GM21423 (cell line): ENCODE measurements around the gene ADK.

Experiments used
- ATAC-seq: cut with Tn5 transposase; IDR thresholded peaks from one replicate; pipeline ENCODE4 v1.9.1; 2021; ENCODE audit warnings: mild to moderate bottlenecking, moderate library complexity; ENCODE audit not compliant: unreplicated experiment

ADK gene

GRCh38 chr10:74753442-74754211 lies 602.6 kb downstream of the ADK start:
- no peak for ATAC-seq

- ATAC-seq = no peak
These were observed 603.4 kb downstream of the ADK start for GRCh38 chr10:74754381-74754821.

DNA sequence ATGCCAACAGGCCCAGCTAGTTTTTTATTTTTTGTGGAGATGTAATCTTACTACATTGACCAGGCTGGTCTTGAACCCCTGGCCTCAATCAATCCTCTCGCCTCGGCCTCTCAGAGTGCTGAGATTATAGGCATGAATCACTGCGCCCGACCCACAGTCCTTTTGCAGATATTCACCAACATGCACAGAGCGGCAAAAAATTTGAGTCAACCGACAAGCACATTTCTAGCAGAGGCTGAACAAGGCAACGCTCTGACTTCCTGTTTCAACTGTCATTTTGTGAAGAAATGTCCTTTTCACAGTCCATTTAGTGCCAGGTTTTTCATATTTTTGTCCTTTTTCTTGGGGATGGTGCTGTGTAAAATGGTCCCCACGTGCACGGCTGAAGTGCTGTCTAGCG lies 604.3 kb downstream of the ADK start:
- no peak for ATAC-seq
